NCI-H345 treated with DMSO at 0.1 percent for 48 hours (cell line): ENCODE data around the gene FA2H.
"Not testable (repeated sequence)": the region's sequence is repeated elsewhere in the genome, so short reads cannot be mapped to it uniquely, and the experiment has no call there.

Source experiments
- DNase-seq: peaks from one replicate; lab custom pipeline; 2025; ENCODE audit not compliant: unreplicated experiment; lab: John Stamatoyannopoulos, UW

Gene FA2H

GRCh38 chr16:74770831-74771526 lies 3.6 kb downstream of the FA2H start:
- DNase-seq = no peak

GRCh38 chr16:74769586-74770190 lies 4.9 kb downstream of the FA2H start:
- no peak for DNase-seq

GRCh38 chr16:74768239-74768638 lies 6.4 kb downstream of the FA2H start:
- no peak for DNase-seq

GRCh38 chr16:74767749-74768148 lies 6.9 kb downstream of the FA2H start:
- DNase-seq = no peak

GRCh38 chr16:74766729-74767128 lies 7.9 kb downstream of the FA2H start:
- DNase-seq = no peak

GRCh38 chr16:74764184-74764583 lies 10.4 kb downstream of the FA2H start:
- not testable (repeated sequence) for DNase-seq

GRCh38 chr16:74761665-74762064 lies 13.0 kb downstream of the FA2H start:
- DNase-seq = no peak

- DNase-seq = no peak
Measured at GRCh38 chr16:74760007-74760767, 14.4 kb downstream of the FA2H start.

- no peak for DNase-seq
Measured at GRCh38 chr16:74759564-74759963, 15.1 kb downstream of the FA2H start.

- DNase-seq = no peak
Measured at GRCh38 chr16:74758801-74759200, 15.8 kb downstream of the FA2H start.

- no peak for DNase-seq
Measured at GRCh38 chr16:74757349-74757748, 17.3 kb downstream of the FA2H start.

GRCh38 chr16:74756203-74756602 lies 18.4 kb downstream of the FA2H start:
- DNase-seq = no peak

- DNase-seq = no peak
Measured at GRCh38 chr16:74753180-74753579, 21.4 kb downstream of the FA2H start.

GRCh38 chr16:74752756-74753155 lies 21.9 kb downstream of the FA2H start:
- no peak for DNase-seq

- DNase-seq = no peak
Measured at GRCh38 chr16:74752258-74752657, 22.4 kb downstream of the FA2H start.

GRCh38 chr16:74751658-74752057 lies 23.0 kb downstream of the FA2H start:
- no peak for DNase-seq

- DNase-seq = no peak
Measured at GRCh38 chr16:74749291-74750055, 25.1 kb downstream of the FA2H start.

- no peak for DNase-seq
Measured at GRCh38 chr16:74748616-74749026, 26.0 kb downstream of the FA2H start.

GRCh38 chr16:74747716-74748615 lies 26.7 kb downstream of the FA2H start:
- DNase-seq = no peak

- DNase-seq = no peak
Measured at GRCh38 chr16:74745926-74746325, 28.7 kb downstream of the FA2H start.
